Esophagus muscularis mucosa (tissue), 3 donors: Measurements from ENCODE around the gene MZT2B.
"Not testable (repeated sequence)": the region's sequence is repeated elsewhere in the genome, so short reads cannot be mapped to it uniquely, and the experiment has no call there.

Experiments
- CTCF ChIP-seq, 3 experiments: fragments of 200-600 bp in 2 of 3; fragments of 450-650 bp in 1 of 3; sonication (generic) in 2 of 3; IDR thresholded peaks; one replicate each; pipeline ENCODE4 v1.5.1; 2017 to 2019; ENCODE audit warnings: antibody characterized with exemption in 3 of 3, mild to moderate bottlenecking in 2 of 3, moderate library complexity in 1 of 3
- POLR2A ChIP-seq: fragments of 450-650 bp; IDR thresholded peaks from one replicate; pipeline ENCODE4 v1.6.1; 2017; ENCODE audit warnings: antibody characterized with exemption, moderate library complexity, mild to moderate bottlenecking, low read depth
- POLR2AphosphoS5 ChIP-seq, 2 donors: sonication (generic); formaldehyde crosslinking; IDR thresholded peaks; one replicate each; pipeline ENCODE4 v1.6.1; 2017; ENCODE audit warnings: antibody characterized with exemption in 2 of 2

DNA sequence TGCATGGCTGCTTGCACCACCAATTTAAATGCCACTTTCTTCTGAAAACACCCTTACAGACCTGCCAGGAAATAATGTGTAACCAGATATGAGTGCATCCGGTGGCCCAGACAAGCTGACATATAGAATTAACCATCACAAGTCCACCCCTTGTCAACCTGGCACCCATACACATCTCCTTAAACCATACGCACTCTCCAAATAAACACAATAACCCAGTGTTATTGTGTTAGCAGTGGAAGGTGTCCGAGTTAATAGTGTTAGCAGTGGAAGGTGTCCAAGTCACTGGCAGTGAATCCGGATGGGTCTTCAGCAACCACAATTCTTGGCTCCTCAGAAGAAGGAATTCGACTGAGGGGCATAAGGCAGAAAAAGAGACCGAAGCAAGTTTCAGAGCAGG is 33.5 kb upstream of the MZT2B start:
- not testable (repeated sequence) for TF ChIP-seq CTCF (IDR thresholded peaks at IDR 0.05); POLR2A; POLR2AphosphoS5 (IDR thresholded peaks at IDR 0.05)
